Bronchial epithelial cell (primary cell): ENCODE measurements around the gene MAS1L. TPM values are rescaled to one million over a fixed set of nuclear protein-coding genes. Genes with fewer than 3 reads are reported as not detected.

ENCODE experiments used
- DNase-seq: peaks from one replicate; pipeline ENCODE4 v3.0.0-alpha.2; 2010; ENCODE audit warnings: low read depth
- FAIRE-seq: peaks from 2 replicates; lab custom pipeline; 2011; peaks lifted over from hg19 to GRCh38; lab: Jason Lieb, UNC
- H3K27me3 ChIP-seq: 2 replicates; pipeline ENCODE4 v1.5.1; 2011; ENCODE audit warnings: low read length; ENCODE audit not compliant: control insufficient read depth, insufficient read depth
- H3K36me3 ChIP-seq: 2 replicates; pipeline ENCODE4 v1.5.1; 2011; ENCODE audit warnings: low read length; ENCODE audit not compliant: control insufficient read depth, insufficient read depth
- H3K4me3 ChIP-seq: 2 replicates; pipeline ENCODE4 v1.5.1; 2011; ENCODE audit warnings: mild to moderate bottlenecking, low read depth, low read length, control low read depth
- CTCF ChIP-seq: IDR thresholded peaks from 2 replicates; pipeline ENCODE4 v1.5.1; 2011; ENCODE audit warnings: mild to moderate bottlenecking, moderate library complexity, low read length, control low read depth, inconsistent platforms; ENCODE audit not compliant: insufficient read depth, severe bottlenecking
- total RNA-seq: library from RNA; depleted of rRNA; stranded (reverse); fragments of >200 nt; gene quantifications from 2 replicates; pipeline ENCODE4 v1.2.1, GENCODE V29; 2014

Gene MAS1L
- total RNA-seq, 1 donor from 2014 or later = not detected

- peak; percentile 43 for FAIRE-seq
- no peak overlapping the region for H3K4me3 ChIP-seq
- H3K36me3 ChIP-seq = no peaks in the 10 kb centered on the region
- no peak for DNase-seq
- H3K27me3 ChIP-seq = no peaks in the 10 kb centered on the region
- TF ChIP-seq CTCF = no peak
Observed at GRCh38 chr6:29528988-29529560, 41.3 kb upstream of the MAS1L start.

DNA sequence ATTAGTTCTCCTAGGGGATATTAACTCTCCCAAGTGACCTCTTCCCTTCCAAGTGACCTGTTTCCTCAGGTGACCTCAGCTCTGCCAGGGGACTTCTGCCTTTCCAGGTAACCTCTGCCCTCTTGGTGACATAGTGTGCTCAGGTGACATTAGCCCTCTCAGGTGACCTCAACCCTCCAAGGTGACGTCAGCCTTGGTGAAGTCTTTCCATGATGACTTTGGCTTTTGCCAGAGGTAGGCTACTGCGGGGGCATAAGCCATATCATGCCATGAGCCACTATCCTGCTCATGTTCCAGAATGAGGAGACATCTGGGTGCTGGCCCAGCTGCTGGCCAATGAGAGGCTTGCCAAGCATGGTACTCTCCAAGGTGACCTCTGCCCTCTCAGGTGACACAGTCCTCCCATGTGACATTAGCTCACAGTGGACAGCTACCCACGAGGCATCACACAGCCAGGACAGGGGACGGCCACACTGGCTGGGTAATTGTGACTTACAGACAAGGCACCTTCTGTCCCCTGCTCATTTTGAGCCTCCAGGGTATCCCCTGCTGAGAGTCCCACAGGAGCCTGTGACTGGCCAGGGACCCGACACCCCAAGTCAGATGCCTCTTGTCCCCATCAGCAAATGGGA, 40.7 kb upstream of the MAS1L start:
- Histone ChIP-seq H3K4me3 (no peak overlapping the region), H3K36me3 (no peaks in the 10 kb centered on the region), H3K27me3 (no peaks in the 10 kb centered on the region)
- FAIRE-seq (peak; percentile 32), DNase-seq (no peak)
- no peak for TF ChIP-seq CTCF

- TF ChIP-seq CTCF = no peak
- Histone ChIP-seq H3K4me3 (no peak overlapping the region), H3K36me3 (no peaks in the 10 kb centered on the region), H3K27me3 (no peaks in the 10 kb centered on the region)
- FAIRE-seq (no peak), DNase-seq (no peak)
Observed at GRCh38 chr6:29527564-29527963, 39.8 kb upstream of the MAS1L start.

- Histone ChIP-seq H3K4me3 (no peak overlapping the region), H3K27me3 (no peaks in the 10 kb centered on the region), H3K36me3 (no peaks in the 10 kb centered on the region)
- DNase-seq = no peak
- FAIRE-seq = no peak
- TF ChIP-seq CTCF = no peak
Observed at GRCh38 chr6:29527126-29527525, 39.4 kb upstream of the MAS1L start.

- Histone ChIP-seq H3K4me3 (no peak overlapping the region), H3K27me3 (no peaks in the 10 kb centered on the region), H3K36me3 (no peaks in the 10 kb centered on the region)
- FAIRE-seq = no peak
- no peak for DNase-seq
- no peak for TF ChIP-seq CTCF
Observed at GRCh38 chr6:29525311-29525639, 37.5 kb upstream of the MAS1L start.
